ENCODE measurements around the gene MXRA8.

Gene MXRA8

DNA sequence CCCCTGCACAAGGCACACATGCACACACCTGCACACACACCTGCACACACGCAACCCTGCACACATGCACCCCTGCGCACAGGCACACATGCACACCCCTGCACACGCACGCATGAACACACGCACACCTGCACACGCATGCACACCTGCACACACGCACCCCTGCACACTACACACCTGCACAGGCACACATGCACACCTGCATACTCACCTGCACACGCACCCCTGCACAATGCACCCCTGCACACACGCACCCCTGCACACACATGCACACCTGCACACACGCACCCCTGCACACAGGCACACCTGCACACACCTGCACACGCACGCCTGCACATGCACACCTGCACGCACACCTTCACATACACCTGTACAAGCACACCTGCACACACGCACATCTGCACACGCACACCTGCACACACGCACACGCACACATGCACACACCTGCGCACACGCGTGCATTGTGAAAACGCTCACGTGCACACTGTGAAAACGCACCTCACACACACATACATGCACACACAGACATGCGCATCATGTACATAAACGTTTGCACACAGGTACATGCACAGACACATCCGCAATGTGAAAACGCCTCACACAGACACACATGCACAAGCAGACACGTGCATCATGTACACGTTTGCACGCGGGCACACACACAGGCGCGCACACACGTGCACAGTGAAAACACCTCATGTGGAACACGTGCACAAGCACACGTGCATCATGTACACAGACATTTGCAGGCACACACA is 17.4 kb downstream of the MXRA8 start:
- Histone ChIP-seq H3K27ac (ENCODE audit: low read depth, low read length) (no peak overlapping the region), H3K36me3 (ENCODE audit: control insufficient read depth, insufficient read depth, low read length) (peaks cover 20% of the 10 kb centered on the region), H3K4me3 (ENCODE audit: low read length) (no peak overlapping the region), H3K27me3 (ENCODE audit: control insufficient read depth, insufficient read depth, low read length) (no peaks in the 10 kb centered on the region), H3K9ac (ENCODE audit: low read length) (no peak overlapping the region), H3K4me1 (ENCODE audit: control insufficient read depth, insufficient read depth, low read length) (peaks cover 4% of the 10 kb centered on the region)

DNA sequence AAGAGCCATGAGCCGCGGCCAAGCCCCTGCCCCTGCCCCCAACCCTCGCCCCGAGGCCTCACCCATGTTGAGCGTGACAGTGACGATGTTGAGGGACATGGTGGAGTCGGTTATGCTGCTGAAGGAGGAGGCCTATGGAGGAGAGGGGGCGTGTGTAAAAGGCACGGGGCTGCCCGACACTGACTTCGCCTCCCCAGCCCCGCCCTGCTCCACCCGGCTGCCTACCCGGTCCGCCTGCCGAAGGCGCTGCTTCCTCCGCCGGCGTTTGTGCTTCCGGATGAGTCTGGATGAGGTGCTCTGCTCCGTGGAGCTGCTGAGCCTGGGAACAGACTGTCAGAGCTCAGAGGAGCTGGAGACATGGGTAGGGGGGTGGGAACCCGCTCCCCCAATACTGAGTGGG is 18.2 kb downstream of the MXRA8 start:
- Histone ChIP-seq H3K27ac (ENCODE audit: low read depth, low read length) (no peak overlapping the region), H3K9ac (ENCODE audit: low read length) (no peak overlapping the region), H3K27me3 (ENCODE audit: control insufficient read depth, insufficient read depth, low read length) (no peaks in the 10 kb centered on the region), H3K4me3 (ENCODE audit: low read length) (no peak overlapping the region), H3K36me3 (ENCODE audit: control insufficient read depth, insufficient read depth, low read length) (peaks cover 20% of the 10 kb centered on the region), H3K4me1 (ENCODE audit: control insufficient read depth, insufficient read depth, low read length) (no peaks in the 10 kb centered on the region)

- peaks cover 20% of the 10 kb centered on the region for H3K36me3 ChIP-seq (ENCODE audit: control insufficient read depth, insufficient read depth, low read length)
- no peak overlapping the region for H3K27ac ChIP-seq (ENCODE audit: low read depth, low read length)
These were observed 20.1 kb downstream of the MXRA8 start for GRCh38 chr1:1338278-1338677.

GRCh38 chr1:1337793-1338147 is 20.6 kb downstream of the MXRA8 start:
- Histone ChIP-seq H3K9ac (ENCODE audit: low read length) (no peak overlapping the region), H3K27me3 (ENCODE audit: control insufficient read depth, insufficient read depth, low read length) (no peaks in the 10 kb centered on the region), H3K27ac (ENCODE audit: low read depth, low read length) (no peak overlapping the region), H3K4me3 (ENCODE audit: low read length) (no peak overlapping the region), H3K36me3 (ENCODE audit: control insufficient read depth, insufficient read depth, low read length) (peaks cover 20% of the 10 kb centered on the region), H3K4me1 (ENCODE audit: control insufficient read depth, insufficient read depth, low read length) (no peaks in the 10 kb centered on the region)

More at GRCh38 chr1:1338278-1338677, 20.1 kb downstream of the MXRA8 start:
- Histone ChIP-seq H3K4me1 (ENCODE audit: control insufficient read depth, insufficient read depth, low read length) (no peaks in the 10 kb centered on the region), H3K4me3 (ENCODE audit: low read length) (no peak overlapping the region), H3K9ac (ENCODE audit: low read length) (no peak overlapping the region), H3K27me3 (ENCODE audit: control insufficient read depth, insufficient read depth, low read length) (no peaks in the 10 kb centered on the region)

GRCh38 chr1:1336931-1337792 is 21.2 kb downstream of the MXRA8 start:
- no peaks in the 10 kb centered on the region for H3K4me1 ChIP-seq (ENCODE audit: control insufficient read depth, insufficient read depth, low read length)
- H3K36me3 ChIP-seq (ENCODE audit: control insufficient read depth, insufficient read depth, low read length): peaks cover 20% of the 10 kb centered on the region
- H3K4me3 ChIP-seq (ENCODE audit: low read length): no peak overlapping the region
- H3K27ac ChIP-seq (ENCODE audit: low read depth, low read length): no peak overlapping the region
- no peaks in the 10 kb centered on the region for H3K27me3 ChIP-seq (ENCODE audit: control insufficient read depth, insufficient read depth, low read length)
- no peak overlapping the region for H3K9ac ChIP-seq (ENCODE audit: low read length)

- Histone ChIP-seq H3K9ac (ENCODE audit: low read length) (no peak overlapping the region), H3K4me1 (ENCODE audit: control insufficient read depth, insufficient read depth, low read length) (no peaks in the 10 kb centered on the region), H3K36me3 (ENCODE audit: control insufficient read depth, insufficient read depth, low read length) (peaks cover 17% of the 10 kb centered on the region), H3K27ac (ENCODE audit: low read depth, low read length) (no peak overlapping the region), H3K27me3 (ENCODE audit: control insufficient read depth, insufficient read depth, low read length) (no peaks in the 10 kb centered on the region), H3K4me3 (ENCODE audit: low read length) (no peak overlapping the region)
These were observed 21.9 kb downstream of the MXRA8 start for GRCh38 chr1:1336446-1336845.

GRCh38 chr1:1335792-1336248 is 22.5 kb downstream of the MXRA8 start:
- Histone ChIP-seq H3K9ac (ENCODE audit: low read length) (no peak overlapping the region), H3K27me3 (ENCODE audit: control insufficient read depth, insufficient read depth, low read length) (no peaks in the 10 kb centered on the region), H3K36me3 (ENCODE audit: control insufficient read depth, insufficient read depth, low read length) (peaks cover 11% of the 10 kb centered on the region), H3K4me3 (ENCODE audit: low read length) (no peak overlapping the region), H3K27ac (ENCODE audit: low read depth, low read length) (no peak overlapping the region), H3K4me1 (ENCODE audit: control insufficient read depth, insufficient read depth, low read length) (no peaks in the 10 kb centered on the region)

- no peak overlapping the region for H3K27ac ChIP-seq (ENCODE audit: low read depth, low read length)
- H3K9ac ChIP-seq (ENCODE audit: low read length): no peak overlapping the region
- no peaks in the 10 kb centered on the region for H3K4me1 ChIP-seq (ENCODE audit: control insufficient read depth, insufficient read depth, low read length)
- no peaks in the 10 kb centered on the region for H3K27me3 ChIP-seq (ENCODE audit: control insufficient read depth, insufficient read depth, low read length)
- H3K36me3 ChIP-seq (ENCODE audit: control insufficient read depth, insufficient read depth, low read length): peaks cover 7% of the 10 kb centered on the region
- H3K4me3 ChIP-seq (ENCODE audit: low read length): no peak overlapping the region
These were observed 23.1 kb downstream of the MXRA8 start for GRCh38 chr1:1335283-1335682.

GRCh38 chr1:1334835-1335234 is 23.5 kb downstream of the MXRA8 start:
- Histone ChIP-seq H3K4me3 (ENCODE audit: low read length) (no peak overlapping the region), H3K36me3 (ENCODE audit: control insufficient read depth, insufficient read depth, low read length) (peaks cover 7% of the 10 kb centered on the region), H3K4me1 (ENCODE audit: control insufficient read depth, insufficient read depth, low read length) (no peaks in the 10 kb centered on the region), H3K27ac (ENCODE audit: low read depth, low read length) (no peak overlapping the region), H3K27me3 (ENCODE audit: control insufficient read depth, insufficient read depth, low read length) (no peaks in the 10 kb centered on the region), H3K9ac (ENCODE audit: low read length) (no peak overlapping the region)

GRCh38 chr1:1333551-1334241 is 24.7 kb downstream of the MXRA8 start:
- Histone ChIP-seq H3K4me3 (ENCODE audit: low read length) (no peak overlapping the region), H3K27me3 (ENCODE audit: control insufficient read depth, insufficient read depth, low read length) (no peaks in the 10 kb centered on the region)

DNA sequence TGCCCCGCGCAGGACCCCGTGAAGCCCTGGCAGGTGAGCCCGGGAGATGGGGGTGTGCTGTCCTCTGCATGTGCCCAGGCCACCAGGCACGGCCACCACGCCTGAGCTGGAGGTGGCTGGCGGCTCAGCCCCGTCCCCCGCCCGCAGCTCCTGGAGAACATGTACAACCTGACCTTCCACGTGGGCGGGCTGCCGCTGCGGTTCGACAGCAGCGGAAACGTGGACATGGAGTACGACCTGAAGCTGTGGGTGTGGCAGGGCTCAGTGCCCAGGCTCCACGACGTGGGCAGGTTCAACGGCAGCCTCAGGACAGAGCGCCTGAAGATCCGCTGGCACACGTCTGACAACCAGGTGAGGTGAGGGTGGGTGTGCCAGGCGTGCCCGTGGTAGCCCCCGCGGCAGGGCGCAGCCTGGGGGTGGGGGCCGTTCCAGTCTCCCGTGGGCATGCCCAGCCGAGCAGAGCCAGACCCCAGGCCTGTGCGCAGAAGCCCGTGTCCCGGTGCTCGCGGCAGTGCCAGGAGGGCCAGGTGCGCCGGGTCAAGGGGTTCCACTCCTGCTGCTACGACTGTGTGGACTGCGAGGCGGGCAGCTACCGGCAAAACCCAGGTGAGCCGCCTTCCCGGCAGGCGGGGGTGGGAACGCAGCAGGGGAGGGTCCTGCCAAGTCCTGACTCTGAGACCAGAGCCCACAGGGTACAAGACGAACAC is 25.4 kb downstream of the MXRA8 start:
- no peaks in the 10 kb centered on the region for H3K27me3 ChIP-seq (ENCODE audit: control insufficient read depth, insufficient read depth, low read length)
- no peak overlapping the region for H3K9ac ChIP-seq (ENCODE audit: low read length)
- no peaks in the 10 kb centered on the region for H3K4me1 ChIP-seq (ENCODE audit: control insufficient read depth, insufficient read depth, low read length)
- no peak overlapping the region for H3K4me3 ChIP-seq (ENCODE audit: low read length)
- no peaks in the 10 kb centered on the region for H3K36me3 ChIP-seq (ENCODE audit: control insufficient read depth, insufficient read depth, low read length)
- no peak overlapping the region for H3K27ac ChIP-seq (ENCODE audit: low read depth, low read length)

More at GRCh38 chr1:1333551-1334241, 24.7 kb downstream of the MXRA8 start:
- Histone ChIP-seq H3K27ac (ENCODE audit: low read depth, low read length) (no peak overlapping the region), H3K36me3 (ENCODE audit: control insufficient read depth, insufficient read depth, low read length) (peaks cover 4% of the 10 kb centered on the region), H3K4me1 (ENCODE audit: control insufficient read depth, insufficient read depth, low read length) (no peaks in the 10 kb centered on the region), H3K9ac (ENCODE audit: low read length) (no peak overlapping the region)

All from rectal smooth muscle tissue (tissue), 1 donor.